ENCODE results near the gene GBF1. TPM values are rescaled to one million over a fixed set of nuclear protein-coding genes. Genes with fewer than 3 reads are reported as not detected.
A peak's percentile ranks its signal among the peaks of the same experiment; 100 is the strongest.
"Not testable (repeated sequence)": the region's sequence is repeated elsewhere in the genome, so short reads cannot be mapped to it uniquely, and the experiment has no call there.

Gene GBF1
- total RNA-seq, 1 donor from 2014 or later, result 40.3 TPM

- no peaks in the 10 kb centered on the region for H3K9me3 ChIP-seq
- peaks cover 46% of the 10 kb centered on the region for H3K4me1 ChIP-seq
- no peaks in the 10 kb centered on the region for H3K27me3 ChIP-seq (ENCODE audit: low read depth)
- DNase-seq, result no peak
- no peaks in the 10 kb centered on the region for H3K36me3 ChIP-seq
- intact Hi-C loops (cut with DNase I), result no loop called here
- no peak for TF ChIP-seq CTCF (IDR thresholded peaks at IDR 0.05)
- no peak overlapping the region for H3K27ac ChIP-seq
- no peak for ATAC-seq
- peak overlapping the region; percentile 85 for H3K4me3 ChIP-seq
Measured at GRCh38 chr10:102247734-102248133, 2.4 kb downstream of the GBF1 start.

- H3K9me3 ChIP-seq; H3K27me3 ChIP-seq (ENCODE audit: low read depth); DNase-seq; H3K4me3 ChIP-seq; intact Hi-C loops (cut with DNase I); H3K27ac ChIP-seq; ATAC-seq; H3K36me3 ChIP-seq: not testable (repeated sequence)
- H3K4me1 ChIP-seq, result peaks cover 27% of the 10 kb centered on the region
Measured at GRCh38 chr10:102252508-102252907, 7.2 kb downstream of the GBF1 start.

GRCh38 chr10:102254426-102254825 is 9.1 kb downstream of the GBF1 start:
- Histone ChIP-seq H3K36me3 (peaks cover 8% of the 10 kb centered on the region), H3K4me1 (peaks cover 8% of the 10 kb centered on the region), H3K9me3 (no peaks in the 10 kb centered on the region), H3K27ac (no peak overlapping the region), H3K4me3 (no peak overlapping the region), H3K27me3 (ENCODE audit: low read depth) (no peaks in the 10 kb centered on the region)
- ATAC-seq (no peak), DNase-seq (no peak)
- TF ChIP-seq CTCF (IDR thresholded peaks at IDR 0.05), result no peak
- intact Hi-C loops (cut with DNase I), result no loop called here

GRCh38 chr10:102255404-102255803 is 10.1 kb downstream of the GBF1 start:
- H3K27me3 ChIP-seq (ENCODE audit: low read depth), result no peaks in the 10 kb centered on the region
- ATAC-seq (no peak), DNase-seq (no peak)
- peaks cover 18% of the 10 kb centered on the region for H3K36me3 ChIP-seq
- H3K4me1 ChIP-seq, result peaks cover under 1% of the 10 kb centered on the region
- no peak overlapping the region for H3K4me3 ChIP-seq
- TF ChIP-seq CTCF (IDR thresholded peaks at IDR 0.05), result no peak
- intact Hi-C loops (cut with DNase I), result no loop called here
- no peaks in the 10 kb centered on the region for H3K9me3 ChIP-seq
- no peak overlapping the region for H3K27ac ChIP-seq

GRCh38 chr10:102261196-102261595 is 15.9 kb downstream of the GBF1 start:
- intact Hi-C loops (cut with DNase I), result no loop called here
- ATAC-seq (no peak), DNase-seq (no peak)
- Histone ChIP-seq H3K4me3 (no peak overlapping the region), H3K27ac (no peak overlapping the region), H3K36me3 (peaks cover 43% of the 10 kb centered on the region), H3K4me1 (peaks cover 13% of the 10 kb centered on the region), H3K9me3 (no peaks in the 10 kb centered on the region), H3K27me3 (ENCODE audit: low read depth) (no peaks in the 10 kb centered on the region)
- no peak for TF ChIP-seq CTCF (IDR thresholded peaks at IDR 0.05)

- H3K27ac ChIP-seq, result no peak overlapping the region
- H3K4me1 ChIP-seq, result peaks cover 20% of the 10 kb centered on the region
- H3K4me3 ChIP-seq, result no peak overlapping the region
- H3K9me3 ChIP-seq, result no peaks in the 10 kb centered on the region
- DNase-seq (no peak), ATAC-seq (no peak)
- intact Hi-C loops (cut with DNase I), result no loop called here
- no peak for TF ChIP-seq CTCF (IDR thresholded peaks at IDR 0.05)
- peaks cover 43% of the 10 kb centered on the region for H3K36me3 ChIP-seq
- H3K27me3 ChIP-seq (ENCODE audit: low read depth), result no peaks in the 10 kb centered on the region
Measured at GRCh38 chr10:102261842-102262241, 16.5 kb downstream of the GBF1 start.
